HG02623 (cell line): Measurements from ENCODE around the gene OR1K1.
A peak's percentile ranks its signal among the peaks of the same experiment; 100 is the strongest.
"Not testable (repeated sequence)": the region's sequence is repeated elsewhere in the genome, so short reads cannot be mapped to it uniquely, and the experiment has no call there.

Source experiments
- ATAC-seq: cut with Tn5 transposase; IDR thresholded peaks from one replicate; pipeline ENCODE4 v1.9.1; 2021; ENCODE audit warnings: moderate library complexity; ENCODE audit not compliant: unreplicated experiment

OR1K1 gene

GRCh38 chr9:122810306-122810946 lies 10.5 kb downstream of the OR1K1 start:
- ATAC-seq: peak; percentile 72

GRCh38 chr9:122812736-122813135 lies 12.8 kb downstream of the OR1K1 start:
- no peak for ATAC-seq

- no peak for ATAC-seq
Measured at GRCh38 chr9:122814545-122814944, 14.6 kb downstream of the OR1K1 start.

GRCh38 chr9:122815544-122815943 lies 15.6 kb downstream of the OR1K1 start:
- no peak for ATAC-seq

GRCh38 chr9:122816163-122816867 lies 16.4 kb downstream of the OR1K1 start:
- no peak for ATAC-seq

- ATAC-seq: no peak
Measured at GRCh38 chr9:122819326-122819725, 19.4 kb downstream of the OR1K1 start.

GRCh38 chr9:122819791-122820489 lies 20.0 kb downstream of the OR1K1 start:
- no peak for ATAC-seq

- no peak for ATAC-seq
Measured at GRCh38 chr9:122820490-122820845, 20.5 kb downstream of the OR1K1 start.

- ATAC-seq: no peak
Measured at GRCh38 chr9:122821278-122821943, 21.5 kb downstream of the OR1K1 start.

- ATAC-seq: no peak
Measured at GRCh38 chr9:122822056-122822455, 22.1 kb downstream of the OR1K1 start.

- ATAC-seq: no peak
Measured at GRCh38 chr9:122822938-122823337, 23.0 kb downstream of the OR1K1 start.

- ATAC-seq: no peak
Measured at GRCh38 chr9:122827761-122828093, 27.8 kb downstream of the OR1K1 start.

GRCh38 chr9:122828965-122829284 lies 29.0 kb downstream of the OR1K1 start:
- not testable (repeated sequence) for ATAC-seq

GRCh38 chr9:122832194-122832593 lies 32.3 kb downstream of the OR1K1 start:
- no peak for ATAC-seq

- no peak for ATAC-seq
Measured at GRCh38 chr9:122835313-122835731, 35.4 kb downstream of the OR1K1 start.

- no peak for ATAC-seq
Measured at GRCh38 chr9:122837266-122837850, 37.4 kb downstream of the OR1K1 start.

- ATAC-seq: not testable (repeated sequence)
Measured at GRCh38 chr9:122838441-122838840, 38.5 kb downstream of the OR1K1 start.

- ATAC-seq: no peak
Measured at GRCh38 chr9:122841501-122841900, 41.6 kb downstream of the OR1K1 start.

- ATAC-seq: no peak
Measured at GRCh38 chr9:122844137-122844536, 44.2 kb downstream of the OR1K1 start.

- ATAC-seq: no peak
Measured at GRCh38 chr9:122845116-122845515, 45.2 kb downstream of the OR1K1 start.

GRCh38 chr9:122846371-122846940 lies 46.5 kb downstream of the OR1K1 start:
- ATAC-seq: no peak
